Vagina (tissue), 2 donors: ENCODE measurements around the gene PRRG4. TPM values are rescaled to one million over a fixed set of nuclear protein-coding genes. Genes with fewer than 3 reads are reported as not detected.
"Not testable (repeated sequence)": the region's sequence is repeated elsewhere in the genome, so short reads cannot be mapped to it uniquely, and the experiment has no call there.

Experiments
- DNase-seq, 2 donors: peaks; one replicate each; pipeline ENCODE4 v3.0.0-alpha.2; 2017; ENCODE audit errors: extremely low spot score in 2 of 2
- H3K27ac ChIP-seq: fragments of 200-600 bp; sonication (generic); one replicate; pipeline ENCODE4 v1.5.1; 2019
- H3K27me3 ChIP-seq: fragments of 200-600 bp; sonication (generic); one replicate; pipeline ENCODE4 v1.5.1; 2019
- H3K36me3 ChIP-seq, 2 donors: fragments of 200-600 bp; sonication (generic); one replicate each; pipeline ENCODE4 v1.5.1; 2017 to 2019
- H3K4me1 ChIP-seq: fragments of 200-600 bp; sonication (generic); one replicate; pipeline ENCODE4 v1.5.1; 2019
- H3K4me3 ChIP-seq, 2 donors: fragments of 200-600 bp; sonication (generic); 1 replicate in 1 of 2; 2 replicates in 1 of 2; pipeline ENCODE4 v1.5.1; 2016 to 2019
- H3K9me3 ChIP-seq: fragments of 200-600 bp; sonication (generic); one replicate; pipeline ENCODE4 v1.5.1; 2019
- CTCF ChIP-seq, 3 experiments: fragments of 450-650 bp in 2 of 3; fragments of 200-600 bp in 1 of 3; sonication (generic) in 1 of 3; IDR thresholded peaks; one replicate each; pipeline ENCODE4 v1.5.1; 2017 to 2019; ENCODE audit warnings: antibody characterized with exemption in 3 of 3, mild to moderate bottlenecking in 2 of 3, moderate library complexity in 2 of 3
- POLR2A ChIP-seq, 2 donors: fragments of 450-650 bp; IDR thresholded peaks; one replicate each; pipeline ENCODE4 v1.6.1; 2017; ENCODE audit warnings: antibody characterized with exemption in 2 of 2, mild to moderate bottlenecking in 2 of 2, moderate library complexity in 2 of 2
- POLR2AphosphoS5 ChIP-seq, 2 donors: sonication (generic); formaldehyde crosslinking; IDR thresholded peaks; one replicate each; pipeline ENCODE4 v1.9.0; 2017; ENCODE audit warnings: antibody characterized with exemption in 2 of 2, mild to moderate bottlenecking in 2 of 2, low read depth in 1 of 2; ENCODE audit not compliant: insufficient read depth in 1 of 2
- intact Hi-C: fragments of 100-400 bp; cut with DNase I; formaldehyde crosslinking; loops from one replicate; pipeline ENCODE4 v1.15.1; 2023
- total RNA-seq: library from RNA; depleted of rRNA; stranded (reverse); fragments of >200 nt; gene quantifications from one replicate; pipeline ENCODE4 v1.2.3, GENCODE V29; 2016

The PRRG4 gene
- total RNA-seq, 1 donor from 2014 or later, result 21.1 TPM

GRCh38 chr11:32886180-32886579 lies 56.5 kb downstream of the PRRG4 start:
- H3K27me3 ChIP-seq, result no peaks in the 10 kb centered on the region
- H3K9me3 ChIP-seq, result no peaks in the 10 kb centered on the region
- TF ChIP-seq POLR2A (IDR thresholded peaks at IDR 0.05) (no peak), POLR2AphosphoS5 (IDR thresholded peaks at IDR 0.05; ENCODE audit: insufficient read depth in 1 of 2, low read depth in 1 of 2) (no peak), CTCF (IDR thresholded peaks at IDR 0.05) (no peak)
- intact Hi-C loops, result no loop called here
- H3K27ac ChIP-seq, result no peak overlapping the region
- H3K4me3 ChIP-seq, result no peak overlapping the region
- no peak for DNase-seq
- H3K36me3 ChIP-seq, result no peaks in the 10 kb centered on the region
- peaks cover under 1% of the 10 kb centered on the region for H3K4me1 ChIP-seq

- intact Hi-C loops, DNase-seq, H3K36me3 ChIP-seq, H3K27me3 ChIP-seq, H3K9me3 ChIP-seq, H3K4me1 ChIP-seq, H3K4me3 ChIP-seq, H3K27ac ChIP-seq: not testable (repeated sequence)
Observed at GRCh38 chr11:32887707-32888383, 58.1 kb downstream of the PRRG4 start.

GRCh38 chr11:32888384-32888710 lies 58.6 kb downstream of the PRRG4 start:
- H3K4me1 ChIP-seq, H3K36me3 ChIP-seq, H3K27me3 ChIP-seq, intact Hi-C loops, H3K4me3 ChIP-seq, H3K9me3 ChIP-seq, H3K27ac ChIP-seq, DNase-seq: not testable (repeated sequence)

GRCh38 chr11:32888805-32889204 lies 59.1 kb downstream of the PRRG4 start:
- TF ChIP-seq CTCF (IDR thresholded peaks at IDR 0.05) (no peak), POLR2AphosphoS5 (IDR thresholded peaks at IDR 0.05; ENCODE audit: insufficient read depth in 1 of 2, low read depth in 1 of 2) (no peak), POLR2A (IDR thresholded peaks at IDR 0.05) (no peak)
- no peaks in the 10 kb centered on the region for H3K27me3 ChIP-seq
- no peak overlapping the region for H3K4me3 ChIP-seq
- H3K9me3 ChIP-seq, result no peaks in the 10 kb centered on the region
- H3K4me1 ChIP-seq, result peaks cover 8% of the 10 kb centered on the region
- H3K36me3 ChIP-seq, result no peaks in the 10 kb centered on the region
- intact Hi-C loops, result no loop called here
- H3K27ac ChIP-seq, result no peak overlapping the region
- no peak for DNase-seq

GRCh38 chr11:32890843-32891656 lies 61.3 kb downstream of the PRRG4 start:
- no peaks in the 10 kb centered on the region for H3K36me3 ChIP-seq
- H3K9me3 ChIP-seq, result no peaks in the 10 kb centered on the region
- DNase-seq, result no peak
- H3K4me1 ChIP-seq, result peaks cover 27% of the 10 kb centered on the region
- H3K4me3 ChIP-seq, result peak overlapping the region in 1 of 2 donors; percentile 70
- no peaks in the 10 kb centered on the region for H3K27me3 ChIP-seq
- intact Hi-C loops, result no loop called here
- H3K27ac ChIP-seq, result no peak overlapping the region
- TF ChIP-seq POLR2A (IDR thresholded peaks at IDR 0.05) (no peak), POLR2AphosphoS5 (IDR thresholded peaks at IDR 0.05; ENCODE audit: insufficient read depth in 1 of 2, low read depth in 1 of 2) (no peak)

- intact Hi-C loops, result no loop called here
- H3K4me3 ChIP-seq, result peak overlapping the region; percentile 64 to 70
Observed at GRCh38 chr11:32891657-32892354, 62.1 kb downstream of the PRRG4 start.

More at GRCh38 chr11:32891657-32892354, 62.1 kb downstream of the PRRG4 start:
- no peaks in the 10 kb centered on the region for H3K27me3 ChIP-seq
- H3K4me1 ChIP-seq, result peaks cover 30% of the 10 kb centered on the region
- DNase-seq, result no peak
- no peaks in the 10 kb centered on the region for H3K36me3 ChIP-seq
- TF ChIP-seq POLR2AphosphoS5 (IDR thresholded peaks at IDR 0.05; ENCODE audit: insufficient read depth in 1 of 2, low read depth in 1 of 2) (no peak), CTCF (IDR thresholded peaks at IDR 0.05) (no peak), POLR2A (IDR thresholded peaks at IDR 0.05) (no peak)
- no peaks in the 10 kb centered on the region for H3K9me3 ChIP-seq
- H3K27ac ChIP-seq, result peak overlapping the region; percentile 92
